Stimulated activated CD8-positive, alpha-beta memory T cell treated with anti-CD3 and anti-CD28 coated beads, Interleukin-15, amount 100 ng/mL, for 4 hours (primary cell): ENCODE results near the gene CTNNA2.

Experiments used
- DNase-seq, 2 donors: peaks; one replicate each; pipeline ENCODE4 v3.0.0-alpha.2; 2020; ENCODE audit warnings: low read depth in 2 of 2

Gene CTNNA2

DNA sequence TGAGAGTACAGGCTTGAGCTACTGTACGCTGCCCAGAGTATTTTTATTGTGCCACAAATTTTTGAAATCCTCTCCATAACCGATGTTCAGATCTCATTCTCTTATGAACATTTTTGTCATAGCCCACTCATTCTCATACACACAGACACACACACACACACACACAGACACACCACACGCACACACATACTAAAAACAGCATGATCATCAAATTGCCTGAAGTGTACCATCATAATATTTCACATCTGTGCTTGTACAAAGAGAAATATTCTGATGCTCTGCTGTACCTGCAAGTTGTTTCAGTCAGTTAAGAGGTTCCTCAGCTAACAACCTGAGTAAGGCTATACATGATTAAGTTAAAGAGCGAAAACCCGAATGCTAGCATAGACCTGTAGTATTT, 696.6 kb downstream of the CTNNA2 start:
- DNase-seq, result no peak

DNA sequence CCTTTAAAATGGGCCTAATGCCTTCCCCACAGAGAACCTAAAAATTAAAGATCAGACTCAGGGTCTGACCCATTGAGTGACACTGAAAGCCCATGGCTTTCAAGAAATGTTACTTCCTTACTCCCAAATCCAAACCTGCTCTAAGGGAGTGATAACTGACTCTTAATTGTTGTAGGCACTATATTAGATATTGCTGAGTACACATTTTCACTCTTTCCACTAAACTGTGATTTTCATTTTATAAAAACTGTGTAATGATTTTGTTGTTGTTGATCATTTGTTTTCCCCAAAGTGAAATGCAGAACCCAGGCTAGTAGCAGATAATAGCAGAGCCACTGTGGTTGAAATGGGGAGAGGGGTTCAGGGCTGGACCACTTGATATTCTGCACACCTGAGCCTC, 704.6 kb downstream of the CTNNA2 start:
- DNase-seq, result no peak

GRCh38 chr2:80222644-80223043, 709.8 kb downstream of the CTNNA2 start:
- DNase-seq, result no peak

GRCh38 chr2:80231421-80231820, 718.6 kb downstream of the CTNNA2 start:
- DNase-seq, result no peak

- no peak for DNase-seq
These were observed 720.5 kb downstream of the CTNNA2 start for GRCh38 chr2:80233333-80233732.

DNA sequence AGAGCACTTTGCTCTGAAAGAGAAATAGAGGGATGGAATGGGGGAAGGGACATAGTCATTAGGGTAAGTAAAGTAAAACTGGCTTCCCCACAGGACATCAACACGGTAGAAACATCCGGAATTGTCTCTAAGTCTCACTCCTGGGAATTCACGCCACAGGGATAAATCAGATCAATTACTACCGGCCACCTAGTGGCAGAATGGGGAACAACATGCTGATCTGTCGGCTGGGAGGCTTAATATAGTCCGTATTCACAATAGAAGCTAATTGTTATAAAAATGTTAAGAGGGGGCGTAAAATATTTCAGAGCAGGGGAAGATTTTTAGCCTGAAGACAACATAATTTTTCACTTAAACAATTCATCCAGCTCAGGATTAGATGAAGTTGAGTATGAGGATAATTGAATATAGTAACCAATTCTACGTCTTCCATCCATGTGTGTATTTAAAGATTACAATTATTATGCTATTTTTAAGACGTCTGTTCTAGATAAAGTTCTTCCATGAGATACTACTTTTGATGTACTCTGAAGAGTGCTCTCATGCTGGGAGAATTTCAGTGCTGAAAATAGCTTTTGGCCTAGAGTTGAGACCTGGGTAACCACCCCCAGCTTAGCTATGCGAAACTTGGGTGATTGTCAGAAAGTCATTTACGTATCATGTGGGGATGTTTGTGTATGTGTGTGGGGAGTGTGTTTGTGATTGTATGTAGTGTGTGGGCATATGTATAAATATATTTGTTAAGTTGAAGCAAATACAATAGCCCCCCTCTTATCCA, 726.0 kb downstream of the CTNNA2 start:
- no peak for DNase-seq

DNA sequence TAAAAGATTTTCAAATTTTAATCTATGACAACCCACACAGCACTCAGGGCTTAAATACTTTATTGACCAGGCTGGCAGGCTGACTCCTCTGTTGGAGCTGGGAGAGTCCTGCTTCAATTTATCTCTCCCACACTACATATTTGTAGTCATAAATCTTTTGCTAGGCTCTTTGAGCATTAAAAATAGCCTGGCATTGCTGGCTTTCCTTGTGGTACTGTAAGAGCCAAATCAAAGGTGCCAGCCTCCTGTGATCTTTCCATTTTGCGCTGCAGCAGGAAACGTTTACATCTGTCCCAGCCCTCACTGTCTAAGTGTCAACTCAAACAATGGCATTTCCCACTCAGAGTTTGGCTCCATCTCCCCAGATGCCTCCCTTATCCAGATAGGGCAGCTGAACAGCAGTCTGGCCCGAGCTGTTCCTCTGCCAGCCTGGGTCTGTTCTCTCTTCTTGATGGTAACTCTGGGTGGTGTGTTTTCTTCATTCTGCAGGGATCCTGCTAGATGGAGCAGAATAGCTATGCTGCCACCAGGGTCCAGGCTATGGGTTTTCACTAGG, 729.6 kb downstream of the CTNNA2 start:
- no peak for DNase-seq

DNA sequence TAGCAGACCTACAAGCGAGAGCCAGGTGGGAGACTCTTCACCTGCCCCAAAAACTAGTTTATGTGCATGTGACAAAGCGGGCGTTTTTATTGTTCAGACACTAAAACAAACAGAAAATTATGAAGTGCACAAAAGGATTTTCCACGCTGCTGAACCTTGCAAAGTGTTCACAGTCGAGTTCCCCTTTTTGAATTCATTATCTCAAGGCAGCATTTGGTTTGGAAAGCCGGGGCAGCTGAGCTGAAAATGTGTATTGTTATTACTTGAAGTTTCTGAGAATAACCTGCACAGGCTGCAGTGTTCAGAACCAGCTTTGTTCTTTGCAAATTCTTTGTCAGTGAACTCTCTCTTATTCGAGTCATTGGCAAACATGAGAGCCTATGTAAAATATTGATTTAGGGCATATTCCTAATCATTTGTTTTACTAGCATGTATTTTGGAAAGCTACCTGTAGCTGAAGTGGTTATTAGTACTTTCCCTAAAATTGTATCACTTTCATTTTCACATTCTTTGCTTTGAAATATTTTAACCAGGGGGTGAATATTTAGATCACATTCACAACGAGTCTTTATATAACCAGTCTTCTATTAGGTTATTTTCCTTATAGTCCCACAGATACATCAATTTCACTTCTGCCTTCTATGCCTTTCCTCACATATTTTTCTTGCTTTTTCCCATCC, 732.2 kb downstream of the CTNNA2 start:
- DNase-seq, result no peak

DNA sequence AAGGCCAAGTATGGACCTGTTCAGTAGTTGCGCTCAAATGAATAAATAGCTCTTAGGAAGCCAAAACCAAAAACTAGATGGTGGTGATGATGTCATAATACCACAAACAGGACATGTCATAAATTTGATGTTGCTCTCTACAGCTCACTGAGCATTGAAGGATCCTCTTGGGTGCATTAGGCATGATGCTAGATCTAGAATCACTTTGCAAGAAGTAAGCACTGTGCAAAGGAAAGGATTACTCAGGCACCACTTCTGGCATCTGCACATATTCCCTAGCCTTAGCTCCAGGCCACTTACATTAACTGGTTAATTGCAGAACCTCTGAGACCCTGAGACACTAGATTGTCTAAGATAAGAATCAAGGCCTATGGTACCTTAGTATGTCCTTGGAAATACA, 733.7 kb downstream of the CTNNA2 start:
- DNase-seq, result no peak

- DNase-seq, result no peak
These were observed 734.5 kb downstream of the CTNNA2 start for GRCh38 chr2:80247339-80247738.

DNA sequence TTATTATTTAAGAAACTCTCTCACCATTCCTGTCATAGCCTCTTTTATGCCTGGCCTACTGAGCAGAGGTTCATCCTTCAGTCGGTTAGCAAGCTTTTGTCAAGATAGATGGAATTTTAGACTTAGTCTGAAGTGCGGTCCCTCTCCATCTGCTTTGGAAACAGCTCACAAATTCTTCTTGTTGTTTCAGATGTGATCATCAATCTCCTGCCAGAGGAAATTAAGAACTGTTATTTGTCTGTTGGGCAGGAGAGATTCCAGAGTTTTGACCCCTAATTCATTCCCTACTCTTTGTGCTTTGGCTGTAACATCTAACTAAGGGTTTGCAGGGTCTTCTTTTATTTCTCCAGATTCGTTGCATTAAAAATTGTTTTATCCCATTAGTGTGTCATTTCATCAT, 735.3 kb downstream of the CTNNA2 start:
- no peak for DNase-seq

DNA sequence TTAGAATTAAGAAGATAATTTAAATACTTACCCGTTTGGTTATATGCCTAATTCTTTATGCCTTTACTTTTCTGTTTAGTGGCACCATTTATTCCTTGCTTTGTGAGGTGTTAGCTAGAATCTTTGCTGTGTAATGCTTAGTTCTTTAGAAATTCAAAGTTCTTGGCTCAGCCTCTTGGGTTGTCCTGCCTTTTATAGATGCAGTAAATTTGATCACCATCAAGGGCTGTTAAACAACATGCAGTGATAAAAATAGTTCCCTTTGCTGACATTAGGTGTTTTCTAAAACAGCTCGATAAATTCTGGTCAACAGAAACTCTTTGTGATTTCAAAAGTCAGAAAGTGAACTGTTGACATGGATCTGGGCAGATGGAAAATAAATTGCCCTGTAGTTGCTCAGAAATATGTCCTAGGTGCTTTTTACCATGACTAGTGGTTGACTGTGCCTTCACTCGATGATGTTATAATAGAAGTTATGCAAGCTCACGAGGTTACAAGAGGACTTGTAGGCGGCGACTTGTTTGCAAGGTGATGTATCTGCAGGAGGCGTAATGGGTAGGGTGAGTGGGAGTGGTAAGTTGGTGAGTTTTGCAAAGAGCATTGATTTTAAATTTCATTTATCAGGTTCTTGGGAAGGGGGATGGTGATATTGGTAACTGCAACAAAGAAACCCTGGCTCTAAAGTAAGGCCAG, 739.6 kb downstream of the CTNNA2 start:
- DNase-seq, result no peak

DNA sequence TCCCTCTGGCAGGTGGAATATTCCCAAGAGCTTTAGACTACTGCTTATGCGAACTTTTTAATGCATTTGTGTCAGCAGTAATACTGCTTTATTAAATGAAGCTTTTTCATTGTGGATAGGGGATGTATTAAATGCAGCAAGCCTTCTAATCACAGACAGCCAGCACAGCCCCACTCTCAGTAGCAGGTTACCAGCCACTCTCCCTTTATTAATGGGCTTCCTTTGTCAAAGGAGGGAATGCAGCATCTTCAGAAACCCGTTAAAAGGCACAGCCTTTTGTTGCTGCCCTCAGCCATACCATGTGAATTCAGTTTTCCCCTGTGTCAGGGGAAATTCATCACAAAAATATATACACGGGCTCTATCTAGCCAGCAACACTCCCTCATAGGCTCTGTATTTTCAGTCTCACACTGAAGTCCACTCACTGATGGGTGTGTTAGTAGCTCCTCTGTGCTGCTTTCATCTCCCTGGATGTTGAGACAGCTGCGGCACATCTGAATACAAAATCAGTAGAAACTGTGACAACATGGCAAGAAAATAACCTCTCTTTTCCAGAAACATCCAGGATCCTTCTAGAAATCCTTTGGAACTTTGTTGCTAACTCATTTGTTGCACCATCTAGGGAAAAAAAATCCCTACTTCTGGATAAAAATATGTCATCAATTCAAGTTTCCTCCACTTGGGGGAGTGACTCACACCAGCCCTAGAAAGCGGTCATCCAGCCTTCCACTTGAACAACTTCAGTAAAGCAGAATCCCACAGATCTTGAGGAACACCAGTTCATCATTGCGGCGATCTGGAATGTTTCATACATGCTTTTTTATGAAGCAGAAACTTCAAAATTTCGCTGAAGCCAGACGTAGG, 743.3 kb downstream of the CTNNA2 start:
- no peak for DNase-seq

DNA sequence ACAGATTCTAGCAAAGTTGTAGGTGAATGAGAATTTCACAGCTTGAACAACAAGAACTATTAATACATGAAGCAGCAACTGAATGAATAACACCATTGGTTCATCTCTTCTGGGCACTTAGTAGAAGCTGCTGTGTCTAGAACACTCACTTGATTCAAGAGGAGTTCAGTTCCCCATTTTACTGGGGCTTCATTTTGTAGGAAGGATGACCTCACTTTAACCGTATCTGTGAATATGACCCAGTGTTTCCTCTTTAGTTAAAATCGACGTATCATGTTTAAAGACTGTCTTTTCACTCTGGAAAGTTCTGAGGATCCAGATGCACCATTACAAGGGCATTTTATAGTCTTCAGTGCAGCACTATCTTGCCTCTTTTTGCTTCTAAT, 743.9 kb downstream of the CTNNA2 start:
- no peak for DNase-seq

- DNase-seq, result no peak
These were observed 744.6 kb downstream of the CTNNA2 start for GRCh38 chr2:80257450-80257849.

DNA sequence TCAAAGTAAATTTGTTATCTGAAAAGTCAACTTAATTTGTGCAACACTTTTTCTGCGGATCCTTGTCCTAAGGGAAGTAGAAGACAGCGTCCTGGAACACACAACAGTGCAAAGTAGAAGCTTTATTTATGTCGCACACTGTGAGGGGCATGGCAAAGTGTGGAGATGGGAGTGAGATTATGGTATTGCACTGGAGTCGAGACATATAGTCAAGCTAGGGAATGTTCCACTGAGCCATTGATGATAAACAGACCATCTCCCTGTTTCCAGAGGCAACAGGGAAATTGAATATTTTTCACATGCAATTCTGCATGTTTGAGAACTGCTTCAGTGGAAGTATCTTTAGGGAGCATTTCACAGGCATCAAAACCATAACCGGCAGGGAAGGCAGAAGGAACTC, 745.5 kb downstream of the CTNNA2 start:
- DNase-seq, result no peak

- no peak for DNase-seq
These were observed 745.9 kb downstream of the CTNNA2 start for GRCh38 chr2:80258793-80259192.

DNA sequence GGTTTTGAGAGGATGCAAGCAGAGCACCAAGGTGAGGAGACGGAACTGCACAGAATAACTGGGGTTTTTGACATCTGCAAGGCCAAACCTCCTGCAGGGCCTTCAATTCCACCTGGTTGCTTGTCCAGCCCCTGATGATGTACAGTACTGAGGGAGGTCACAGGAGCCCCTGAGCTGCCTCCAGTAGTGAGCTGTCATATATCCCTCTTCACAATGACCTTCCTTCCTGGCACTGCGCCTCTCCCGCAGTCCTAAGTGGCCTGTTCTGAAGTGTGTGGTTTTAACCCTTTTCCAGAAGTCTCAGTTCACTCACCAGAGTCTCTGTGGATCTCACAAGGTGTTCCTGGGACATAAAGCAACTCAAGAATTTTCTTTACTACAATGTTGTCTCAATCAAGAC, 746.4 kb downstream of the CTNNA2 start:
- no peak for DNase-seq

- DNase-seq, result no peak
These were observed 753.4 kb downstream of the CTNNA2 start for GRCh38 chr2:80266231-80266630.

DNA sequence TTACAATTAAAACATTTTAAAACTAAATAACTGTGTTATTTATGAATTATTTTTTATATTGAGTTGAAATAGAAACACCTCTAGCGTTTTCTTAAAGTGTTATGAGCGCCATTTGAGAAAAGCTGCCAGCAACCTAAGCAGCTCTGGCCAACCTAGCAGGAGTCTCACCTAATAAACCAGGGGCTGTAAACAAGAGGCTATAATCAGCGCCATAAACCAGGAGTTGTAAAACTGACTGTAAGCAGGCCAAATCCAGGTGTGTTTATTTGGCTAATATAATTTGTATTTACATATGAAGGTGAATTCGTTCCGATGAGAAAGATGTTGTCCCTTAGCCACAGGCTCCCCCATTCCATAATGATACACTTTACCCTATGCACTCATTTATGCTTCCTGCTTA, 757.0 kb downstream of the CTNNA2 start:
- no peak for DNase-seq

GRCh38 chr2:80280598-80280997, 767.7 kb downstream of the CTNNA2 start:
- no peak for DNase-seq

DNA sequence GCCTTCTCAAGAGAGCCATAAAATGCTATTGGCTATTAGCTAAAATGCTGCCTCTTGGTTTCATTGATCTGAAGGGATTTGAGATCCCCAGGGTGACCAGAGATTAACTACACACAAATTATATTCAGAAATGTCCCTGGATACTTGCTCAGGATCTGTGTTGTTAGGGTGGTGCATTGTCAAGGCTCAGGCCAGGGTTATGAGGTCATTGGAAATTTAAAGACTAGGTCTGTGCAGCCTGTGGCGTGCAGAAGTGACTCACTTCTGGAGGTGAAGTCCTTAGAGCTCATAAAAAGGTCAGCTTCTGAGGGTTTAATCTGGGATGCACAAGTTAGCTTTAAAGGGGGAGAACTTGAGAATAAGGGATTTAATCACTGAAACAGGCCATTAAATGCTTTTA, 768.2 kb downstream of the CTNNA2 start:
- DNase-seq, result no peak
